ENCODE results near the gene TTF1. TPM values are rescaled to one million over a fixed set of nuclear protein-coding genes. Genes with fewer than 3 reads are reported as not detected.
A peak's percentile ranks its signal among the peaks of the same experiment; 100 is the strongest.
"Not testable (repeated sequence)": the region's sequence is repeated elsewhere in the genome, so short reads cannot be mapped to it uniquely, and the experiment has no call there.

The TTF1 gene
- total RNA-seq, 1 experiment from 2014 or later: 7.0 TPM

DNA sequence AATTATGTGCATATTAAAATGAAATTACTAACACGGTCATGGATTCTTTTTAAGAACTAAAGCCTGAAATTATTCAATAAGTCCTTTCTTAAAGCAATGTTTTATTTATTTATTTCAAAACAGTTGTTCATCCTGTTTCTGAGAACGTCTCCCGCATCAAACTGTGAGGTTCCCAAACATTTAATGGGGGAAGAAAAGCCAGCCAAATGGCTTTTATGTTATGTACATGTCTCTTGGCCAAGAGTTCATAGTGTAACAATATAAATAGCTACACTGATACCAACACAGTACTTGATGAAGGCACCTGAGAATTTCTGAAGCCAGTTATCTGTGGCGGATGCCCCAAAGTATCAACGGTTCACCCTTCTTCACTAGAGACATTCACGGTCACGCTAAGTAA is 15.7 kb downstream of the TTF1 start:
- Histone ChIP-seq H3K9me3 (ENCODE audit: low read length) (no peaks in the 10 kb centered on the region), H3K9ac (ENCODE audit: low read length) (no peak overlapping the region), H3K36me3 (ENCODE audit: insufficient read depth, low read length) (peaks cover 40% of the 10 kb centered on the region), H3K4me3 (ENCODE audit: low read length) (no peak overlapping the region), H3K27ac (ENCODE audit: low read length) (no peak overlapping the region), H3K27me3 (ENCODE audit: low read length) (no peaks in the 10 kb centered on the region), H4K20me1 (ENCODE audit: insufficient read depth, low read depth, low read length) (no peaks in the 10 kb centered on the region), H3K79me2 (ENCODE audit: low read length) (no peaks in the 10 kb centered on the region), H3K9me2 (replicated peaks; ENCODE audit: insufficient read depth, low read length) (no peaks in the 10 kb centered on the region), H2AFZ (ENCODE audit: low read length) (no peak overlapping the region), H3K4me1 (ENCODE audit: low read length) (peaks cover 3% of the 10 kb centered on the region; the same call in 1 of the 2 replicates), H3K4me2 (ENCODE audit: low read depth, low read length, poor library complexity, severe bottlenecking) (no peak overlapping the region)
- no peak for DNase-seq

DNA sequence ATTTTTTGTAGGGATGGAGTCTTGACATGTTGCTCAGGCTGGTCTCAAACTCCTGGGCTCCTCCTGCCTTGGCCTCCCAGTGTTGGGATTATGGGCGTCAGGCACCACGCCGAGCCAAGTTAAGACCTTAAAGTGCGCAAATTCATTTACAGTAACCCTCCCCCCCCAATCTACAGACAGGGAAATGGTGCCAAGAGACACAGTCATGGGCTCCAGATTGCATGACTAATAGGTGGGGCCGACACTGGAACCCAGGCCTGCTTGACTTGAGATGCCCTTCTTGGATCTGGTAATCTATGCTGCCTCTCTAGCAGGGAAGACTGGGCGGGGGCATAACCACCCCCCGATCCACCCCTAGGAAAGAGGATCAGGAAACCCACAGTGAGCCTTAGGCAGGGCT is 19.5 kb downstream of the TTF1 start:
- no peaks in the 10 kb centered on the region for H3K27me3 ChIP-seq (ENCODE audit: low read length)
- DNase-seq: no peak
- peaks cover 37% of the 10 kb centered on the region for H3K36me3 ChIP-seq (ENCODE audit: insufficient read depth, low read length)
- H3K9ac ChIP-seq (ENCODE audit: low read length): no peak overlapping the region
- no peak overlapping the region for H3K4me3 ChIP-seq (ENCODE audit: low read length)
- H3K4me2 ChIP-seq (ENCODE audit: low read depth, low read length, poor library complexity, severe bottlenecking): no peak overlapping the region
- H3K9me3 ChIP-seq (ENCODE audit: low read length): no peaks in the 10 kb centered on the region
- H2AFZ ChIP-seq (ENCODE audit: low read length): no peak overlapping the region
- peaks cover 36% of the 10 kb centered on the region for H3K4me1 ChIP-seq (ENCODE audit: low read length)
- H3K9me2 ChIP-seq (replicated peaks; ENCODE audit: insufficient read depth, low read length): no peaks in the 10 kb centered on the region
- H3K79me2 ChIP-seq (ENCODE audit: low read length): no peaks in the 10 kb centered on the region
- no peak overlapping the region for H3K27ac ChIP-seq (ENCODE audit: low read length)
- H4K20me1 ChIP-seq (ENCODE audit: insufficient read depth, low read depth, low read length): no peaks in the 10 kb centered on the region

DNA sequence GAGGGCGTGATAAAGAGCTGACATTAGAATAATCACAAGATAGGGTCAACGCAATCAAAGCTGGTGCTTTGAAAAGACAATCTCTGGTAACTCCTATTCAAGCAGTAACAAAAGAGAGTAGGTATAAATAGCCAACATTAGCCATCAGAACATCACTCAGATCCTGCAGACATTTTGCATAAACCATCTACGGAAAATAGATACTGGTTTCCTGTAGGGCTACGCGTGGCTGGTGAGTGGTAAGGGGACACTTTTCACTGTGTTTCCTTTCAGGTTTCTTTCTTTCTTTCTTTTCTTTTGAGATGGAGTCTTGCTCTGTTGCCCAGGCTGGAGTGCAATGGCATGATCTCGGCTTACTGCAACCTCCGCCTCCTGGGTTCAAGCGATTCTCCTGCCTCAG is 22.3 kb downstream of the TTF1 start:
- DNase-seq: peak; percentile 85
- H3K4me1 ChIP-seq (ENCODE audit: low read length): peaks cover 56% of the 10 kb centered on the region
- H3K36me3 ChIP-seq (ENCODE audit: insufficient read depth, low read length): peaks cover 30% of the 10 kb centered on the region

GRCh38 chr9:132383462-132383883 is 23.2 kb downstream of the TTF1 start:
- 0 out of 2 replicates have a peak, but pooled peaks cover 4% of the 10 kb centered on the region for H3K79me2 ChIP-seq (ENCODE audit: low read length)

More for the DNA sequence above, 22.3 kb downstream of the TTF1 start:
- Histone ChIP-seq H3K27me3 (ENCODE audit: low read length) (no peaks in the 10 kb centered on the region), H3K79me2 (ENCODE audit: low read length) (0 out of 2 replicates have a peak, but pooled peaks cover 4% of the 10 kb centered on the region), H3K9me3 (ENCODE audit: low read length) (no peaks in the 10 kb centered on the region), H2AFZ (ENCODE audit: low read length) (no peak overlapping the region), H3K9me2 (replicated peaks; ENCODE audit: insufficient read depth, low read length) (no peaks in the 10 kb centered on the region), H3K4me2 (ENCODE audit: low read depth, low read length, poor library complexity, severe bottlenecking) (peak overlapping the region; percentile 83), H3K4me3 (ENCODE audit: low read length) (peak overlapping the region; percentile 55), H4K20me1 (ENCODE audit: insufficient read depth, low read depth, low read length) (no peaks in the 10 kb centered on the region), H3K27ac (ENCODE audit: low read length) (peak overlapping the region; percentile 98), H3K9ac (ENCODE audit: low read length) (peak overlapping the region; percentile 58)

DNA sequence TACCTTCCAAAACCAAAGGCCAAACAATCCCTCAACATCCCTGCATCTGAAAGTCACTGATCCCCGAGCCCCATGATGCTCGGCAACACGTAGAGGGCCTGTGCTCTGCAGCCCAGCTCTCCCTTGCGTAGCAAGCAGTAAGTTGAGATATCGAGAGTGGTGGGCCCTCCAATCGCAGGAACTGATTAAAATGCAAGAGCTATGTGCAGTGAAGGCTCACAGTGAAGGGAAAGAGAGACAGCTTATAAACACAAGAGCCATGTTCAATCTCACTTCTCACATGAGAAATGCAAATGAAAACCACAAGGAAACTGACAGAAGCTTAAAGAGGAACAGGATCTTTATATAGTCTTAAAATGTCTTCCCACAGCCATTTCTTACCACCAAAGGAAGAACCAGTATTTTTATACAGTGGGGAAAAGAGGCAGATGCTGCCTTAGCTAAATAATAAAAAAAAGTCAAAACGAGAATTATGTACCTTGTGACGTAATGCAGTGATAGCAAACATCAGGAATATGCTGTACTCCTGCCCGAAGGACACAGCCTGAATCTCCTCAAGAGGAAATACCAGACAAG is 24.6 kb downstream of the TTF1 start:
- 0 out of 2 replicates have a peak, but pooled peaks cover 4% of the 10 kb centered on the region for H3K79me2 ChIP-seq (ENCODE audit: low read length)
- peak overlapping the region; percentile 98 for H3K27ac ChIP-seq (ENCODE audit: low read length)
- H3K9me2 ChIP-seq (replicated peaks; ENCODE audit: insufficient read depth, low read length): no peaks in the 10 kb centered on the region
- no peak overlapping the region for H2AFZ ChIP-seq (ENCODE audit: low read length)
- H3K36me3 ChIP-seq (ENCODE audit: insufficient read depth, low read length): peaks cover 39% of the 10 kb centered on the region
- H4K20me1 ChIP-seq (ENCODE audit: insufficient read depth, low read depth, low read length): no peaks in the 10 kb centered on the region
- peaks cover 5% of the 10 kb centered on the region; the same call in 1 of the 2 replicates for H3K9me3 ChIP-seq (ENCODE audit: low read length)
- peaks cover 56% of the 10 kb centered on the region for H3K4me1 ChIP-seq (ENCODE audit: low read length)
- peak overlapping the region; percentile 78 for H3K4me2 ChIP-seq (ENCODE audit: low read depth, low read length, poor library complexity, severe bottlenecking)
- peak overlapping the region; percentile 49 for H3K4me3 ChIP-seq (ENCODE audit: low read length)
- H3K27me3 ChIP-seq (ENCODE audit: low read length): no peaks in the 10 kb centered on the region
- peak; percentile 91 for DNase-seq
- H3K9ac ChIP-seq (ENCODE audit: low read length): peak overlapping the region; percentile 64

More at GRCh38 chr9:132383462-132383883, 23.2 kb downstream of the TTF1 start:
- Histone ChIP-seq H3K36me3 (ENCODE audit: insufficient read depth, low read length) (peaks cover 33% of the 10 kb centered on the region), H3K4me3 (ENCODE audit: low read length) (peak overlapping the region; percentile 55), H3K9me3 (ENCODE audit: low read length) (peaks cover 5% of the 10 kb centered on the region; the same call in 1 of the 2 replicates), H3K27ac (ENCODE audit: low read length) (peak overlapping the region; percentile 98), H3K9ac (ENCODE audit: low read length) (peak overlapping the region; percentile 58), H3K27me3 (ENCODE audit: low read length) (no peaks in the 10 kb centered on the region), H3K4me1 (ENCODE audit: low read length) (peaks cover 56% of the 10 kb centered on the region), H3K9me2 (replicated peaks; ENCODE audit: insufficient read depth, low read length) (no peaks in the 10 kb centered on the region), H3K4me2 (ENCODE audit: low read depth, low read length, poor library complexity, severe bottlenecking) (peak overlapping the region; percentile 83), H4K20me1 (ENCODE audit: insufficient read depth, low read depth, low read length) (no peaks in the 10 kb centered on the region), H2AFZ (ENCODE audit: low read length) (no peak overlapping the region)
- DNase-seq: peak; percentile 90

DNA sequence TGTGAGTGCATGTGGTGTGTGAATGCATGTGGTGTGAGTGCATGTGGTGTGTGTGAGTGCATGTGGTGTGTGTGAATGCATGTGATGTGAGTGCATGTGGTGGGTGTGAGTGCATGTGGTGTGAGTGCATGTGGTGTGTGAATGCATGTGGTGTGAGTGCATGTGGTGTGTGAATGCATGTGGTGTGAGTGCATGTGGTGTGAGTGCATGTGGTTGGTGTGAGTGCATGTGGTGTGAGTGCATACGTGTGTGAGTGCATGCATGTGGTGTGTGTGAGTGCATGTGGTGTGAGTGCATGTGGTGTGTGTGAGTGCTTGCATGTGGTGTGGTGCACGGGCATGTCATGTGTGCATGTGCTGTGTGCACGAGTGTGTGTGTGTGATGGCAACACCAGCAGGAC is 28.2 kb downstream of the TTF1 start:
- not testable (repeated sequence) for DNase-seq; H3K27ac ChIP-seq (ENCODE audit: low read length); H2AFZ ChIP-seq (ENCODE audit: low read length); H3K79me2 ChIP-seq (ENCODE audit: low read length); H3K4me2 ChIP-seq (ENCODE audit: low read depth, low read length, poor library complexity, severe bottlenecking); H3K9ac ChIP-seq (ENCODE audit: low read length); H3K9me3 ChIP-seq (ENCODE audit: low read length); H3K9me2 ChIP-seq (replicated peaks; ENCODE audit: insufficient read depth, low read length); H4K20me1 ChIP-seq (ENCODE audit: insufficient read depth, low read depth, low read length); H3K27me3 ChIP-seq (ENCODE audit: low read length); H3K4me3 ChIP-seq (ENCODE audit: low read length)
- Histone ChIP-seq H3K4me1 (ENCODE audit: low read length) (peaks cover 38% of the 10 kb centered on the region), H3K36me3 (ENCODE audit: insufficient read depth, low read length) (peaks cover 44% of the 10 kb centered on the region)

- not testable (repeated sequence) for H3K27ac ChIP-seq (ENCODE audit: low read length); H2AFZ ChIP-seq (ENCODE audit: low read length); H3K27me3 ChIP-seq (ENCODE audit: low read length); H4K20me1 ChIP-seq (ENCODE audit: insufficient read depth, low read depth, low read length); H3K79me2 ChIP-seq (ENCODE audit: low read length); DNase-seq; H3K9me2 ChIP-seq (replicated peaks; ENCODE audit: insufficient read depth, low read length); H3K9ac ChIP-seq (ENCODE audit: low read length); H3K4me3 ChIP-seq (ENCODE audit: low read length); H3K4me2 ChIP-seq (ENCODE audit: low read depth, low read length, poor library complexity, severe bottlenecking); H3K9me3 ChIP-seq (ENCODE audit: low read length)
- peaks cover 44% of the 10 kb centered on the region for H3K36me3 ChIP-seq (ENCODE audit: insufficient read depth, low read length)
- peaks cover 35% of the 10 kb centered on the region for H3K4me1 ChIP-seq (ENCODE audit: low read length)
Measured at GRCh38 chr9:132377769-132378168, 28.9 kb downstream of the TTF1 start.

DNA sequence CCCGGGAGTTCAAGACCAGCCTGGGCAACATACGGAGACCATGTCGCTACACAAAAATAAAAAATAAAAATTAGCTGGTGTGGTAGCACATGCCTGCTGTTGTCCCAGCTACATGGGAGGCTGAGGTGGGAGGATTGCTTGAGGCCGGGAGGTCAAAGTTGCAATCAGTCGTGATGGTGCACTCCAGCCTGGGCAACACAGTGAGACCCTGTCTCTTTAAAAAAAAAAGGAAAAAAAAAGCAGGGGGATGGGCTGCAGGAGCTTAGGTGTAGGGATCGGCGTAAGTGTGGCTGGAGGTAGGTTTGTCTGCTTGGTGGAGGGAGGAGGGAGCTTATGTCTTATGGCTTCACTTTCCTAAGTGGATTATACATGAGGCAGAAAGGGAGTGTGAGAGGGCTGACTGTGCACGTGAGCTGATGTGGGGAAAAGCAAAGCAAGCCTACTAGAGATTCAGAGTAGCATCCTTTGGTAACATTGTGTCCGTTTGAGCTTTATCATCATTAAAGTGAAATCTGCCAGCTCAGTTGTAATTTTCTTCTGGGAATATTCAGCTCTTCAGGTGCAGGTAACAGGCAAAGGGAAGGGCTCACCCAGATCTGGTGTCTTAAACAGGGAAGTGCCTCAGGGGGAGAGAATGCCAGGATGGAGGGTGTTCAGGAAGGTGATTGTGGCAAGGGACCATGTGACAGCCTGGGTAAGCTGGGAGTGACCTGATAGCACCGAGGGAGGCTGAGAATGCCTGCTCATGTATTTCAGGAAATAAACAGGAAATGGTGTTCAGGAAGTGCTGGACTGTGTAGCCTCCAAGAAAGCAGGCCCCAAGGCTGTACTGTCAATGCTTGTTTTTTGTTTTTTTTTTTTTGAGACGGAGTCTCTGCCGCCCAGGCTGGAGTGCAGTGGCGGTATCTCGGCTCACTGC is 34.2 kb downstream of the TTF1 start:
- Histone ChIP-seq H4K20me1 (ENCODE audit: insufficient read depth, low read depth, low read length) (no peaks in the 10 kb centered on the region), H3K36me3 (ENCODE audit: insufficient read depth, low read length) (peaks cover 13% of the 10 kb centered on the region), H2AFZ (ENCODE audit: low read length) (no peak overlapping the region; the same call in 1 of the 2 replicates), H3K79me2 (ENCODE audit: low read length) (no peaks in the 10 kb centered on the region), H3K9me2 (replicated peaks; ENCODE audit: insufficient read depth, low read length) (no peaks in the 10 kb centered on the region), H3K9me3 (ENCODE audit: low read length) (no peaks in the 10 kb centered on the region), H3K4me1 (ENCODE audit: low read length) (peaks cover 14% of the 10 kb centered on the region), H3K4me3 (ENCODE audit: low read length) (no peak overlapping the region), H3K27ac (ENCODE audit: low read length) (no peak overlapping the region), H3K4me2 (ENCODE audit: low read depth, low read length, poor library complexity, severe bottlenecking) (no peak overlapping the region), H3K27me3 (ENCODE audit: low read length) (no peaks in the 10 kb centered on the region), H3K9ac (ENCODE audit: low read length) (no peak overlapping the region)
- DNase-seq: no peak

Measured in Karpas-422 (cell line).